Frontal cortex (tissue), 4 donors: ENCODE results near the gene PREPL. TPM values are rescaled to one million over a fixed set of nuclear protein-coding genes. Genes with fewer than 3 reads are reported as not detected.

Experiments used
- DNase-seq, 2 donors: peaks; one replicate each; pipeline ENCODE4 v3.0.0; 2012; ENCODE audit warnings: low spot score in 2 of 2
- FAIRE-seq: peaks from 2 replicates; lab custom pipeline; 2012; peaks lifted over from hg19 to GRCh38; lab: Jason Lieb, UNC
- total RNA-seq: library from RNA; depleted of rRNA; stranded (reverse); fragments of >200 nt; gene quantifications from one replicate; pipeline ENCODE4 v1.2.3, GENCODE V29; 2014
- donor health status: control.
- donor health status: control.
- donor health status: control.

PREPL gene
- total RNA-seq, 1 donor from 2014 or later: 152 TPM

DNA sequence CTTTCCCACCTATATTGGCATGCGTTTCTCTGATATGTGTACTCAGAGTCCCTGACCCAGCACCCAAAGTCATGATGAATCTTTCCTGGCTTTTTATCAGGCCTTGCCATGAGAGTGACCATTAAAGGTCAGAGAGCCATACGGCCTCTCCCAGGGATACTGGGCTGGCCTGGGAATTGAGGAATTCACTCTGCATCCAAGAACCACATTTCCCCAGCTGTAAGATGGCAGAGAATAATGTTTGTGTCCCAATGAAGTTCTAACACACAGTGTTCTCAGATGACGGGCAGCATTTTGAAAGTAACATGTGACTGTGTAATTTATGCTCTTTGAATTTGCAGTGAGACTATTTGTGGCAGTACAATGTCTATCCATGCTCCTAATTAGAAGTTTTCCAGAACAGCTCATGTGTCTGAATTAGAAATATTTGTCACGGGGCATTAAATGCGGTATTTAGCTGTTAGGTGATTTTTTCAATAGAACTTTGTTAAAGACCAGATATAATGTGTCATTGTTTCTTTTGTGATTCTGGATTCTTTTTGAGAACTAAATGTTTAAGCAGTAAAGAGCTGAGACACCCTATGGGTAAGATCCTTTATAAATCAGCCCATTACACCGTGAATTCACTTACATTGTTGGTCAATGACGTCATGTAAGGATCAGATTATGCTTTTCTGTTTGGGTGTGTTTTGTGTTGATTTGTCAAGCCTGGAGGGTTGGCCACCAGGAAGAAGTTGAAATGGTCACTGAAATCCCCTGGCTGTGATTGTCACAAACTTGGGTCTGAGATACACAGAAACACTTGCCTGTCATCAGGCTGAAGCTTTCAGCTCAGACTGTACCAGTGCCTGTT, 93.3 kb downstream of the PREPL start:
- DNase-seq: no peak
- FAIRE-seq: no peak

Other genes with a start within 250 kb of the PREPL start
- 66.4 TPM for gene PPM1B, start 192.6 kb downstream of the PREPL start, total RNA-seq
- under 0.01 TPM for gene SLC3A1, start 86.0 kb downstream of the PREPL start, total RNA-seq
- gene CAMKMT, start 453 bp upstream of the PREPL start, total RNA-seq: 6.5 TPM